Globus pallidus (tissue), 1 donor: ENCODE data around the gene AKR1C2.
"Not testable (repeated sequence)": the region's sequence is repeated elsewhere in the genome, so short reads cannot be mapped to it uniquely, and the experiment has no call there.

Experiments
- DNase-seq: peaks from one replicate; pipeline ENCODE4 v3.0.0-alpha.2; 2015; ENCODE audit warnings: low spot score

Gene AKR1C2

DNA sequence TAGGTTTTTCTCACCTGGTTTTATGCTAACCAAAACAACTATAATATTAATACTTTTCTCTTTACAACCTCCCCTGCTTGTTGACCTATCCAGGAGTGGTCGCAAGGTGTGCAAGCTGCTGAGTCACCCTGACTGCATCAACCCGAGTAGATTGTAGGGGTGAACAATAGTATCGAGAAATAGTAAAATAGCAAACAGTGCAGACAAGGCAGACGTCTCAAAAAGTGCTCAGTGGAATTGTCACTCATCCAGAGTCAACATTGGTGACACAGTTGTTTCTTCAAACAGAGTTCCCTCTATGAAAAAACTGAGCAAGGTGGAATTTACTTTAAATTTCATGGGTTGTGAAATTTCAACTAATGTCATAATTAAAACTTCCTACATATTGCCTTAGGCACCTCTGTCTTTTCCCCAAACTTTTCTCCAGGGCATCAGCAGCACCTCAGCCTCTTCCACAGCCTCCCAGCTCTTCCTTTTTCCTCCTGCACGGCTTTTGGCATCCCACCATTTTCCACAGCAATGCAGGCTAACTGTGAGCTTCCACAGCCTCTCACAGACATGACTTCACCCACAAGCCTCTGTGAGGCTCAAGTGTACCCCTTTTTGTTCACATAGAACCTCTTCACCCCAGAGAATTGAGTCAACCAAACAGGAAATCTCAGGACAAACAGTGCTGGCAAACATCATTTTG lies 46.6 kb downstream of the AKR1C2 start:
- not testable (repeated sequence) for DNase-seq

GRCh38 chr10:4956088-4956487 lies 47.6 kb downstream of the AKR1C2 start:
- not testable (repeated sequence) for DNase-seq

- no peak for DNase-seq
Measured at GRCh38 chr10:4953405-4953804, 50.3 kb downstream of the AKR1C2 start.

- not testable (repeated sequence) for DNase-seq
Measured at GRCh38 chr10:4951512-4952162, 52.0 kb downstream of the AKR1C2 start.

GRCh38 chr10:4947635-4948596 lies 55.7 kb downstream of the AKR1C2 start:
- DNase-seq: peak; percentile 21

DNA sequence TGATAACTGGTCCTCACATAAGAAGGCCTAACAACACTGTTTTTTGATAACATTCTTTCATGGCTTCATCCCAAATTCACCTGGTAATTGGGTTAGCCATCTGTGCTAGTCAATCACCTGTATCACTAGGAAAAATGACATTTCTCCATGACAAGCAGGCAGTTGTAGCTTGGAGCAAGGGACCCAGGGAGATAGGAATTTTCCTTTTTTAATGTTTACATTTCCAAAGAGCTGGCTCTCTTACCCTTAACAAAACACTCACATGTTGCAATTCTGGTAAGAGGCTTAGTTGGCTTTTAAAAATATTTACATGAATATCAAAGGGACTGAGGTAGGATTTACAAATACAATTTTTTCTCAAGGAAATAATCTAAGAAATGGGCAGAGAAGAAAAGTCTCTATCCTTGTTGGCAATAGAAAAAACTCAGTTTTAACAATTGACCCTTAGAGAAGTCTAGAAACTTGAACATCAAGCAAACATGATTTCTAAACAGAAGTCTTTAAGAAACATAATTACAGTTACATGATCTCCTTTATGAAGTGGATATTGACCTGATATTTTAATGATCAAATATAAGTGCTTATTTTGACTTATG lies 56.5 kb downstream of the AKR1C2 start:
- DNase-seq: no peak

GRCh38 chr10:4945766-4946717 lies 57.6 kb downstream of the AKR1C2 start:
- DNase-seq: no peak

DNA sequence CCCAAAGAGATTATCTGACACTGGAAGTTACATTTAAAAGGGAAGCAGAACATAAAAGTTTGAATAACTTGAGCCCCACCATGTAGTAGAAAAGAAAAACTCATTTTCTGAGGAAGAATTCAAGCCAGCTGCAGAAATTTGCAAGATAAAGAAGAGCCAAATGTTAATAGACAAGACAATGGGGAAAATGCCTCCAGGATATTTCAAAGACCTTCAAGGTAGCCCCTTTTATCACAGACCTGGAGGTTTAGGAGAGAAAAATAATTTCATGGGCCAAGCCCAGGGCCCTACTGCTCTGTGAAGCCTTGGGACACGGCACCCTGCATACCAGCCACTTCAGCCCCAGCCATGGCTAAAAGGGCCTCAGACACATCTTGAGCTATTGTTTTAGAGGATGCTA lies 58.8 kb downstream of the AKR1C2 start:
- no peak for DNase-seq

DNA sequence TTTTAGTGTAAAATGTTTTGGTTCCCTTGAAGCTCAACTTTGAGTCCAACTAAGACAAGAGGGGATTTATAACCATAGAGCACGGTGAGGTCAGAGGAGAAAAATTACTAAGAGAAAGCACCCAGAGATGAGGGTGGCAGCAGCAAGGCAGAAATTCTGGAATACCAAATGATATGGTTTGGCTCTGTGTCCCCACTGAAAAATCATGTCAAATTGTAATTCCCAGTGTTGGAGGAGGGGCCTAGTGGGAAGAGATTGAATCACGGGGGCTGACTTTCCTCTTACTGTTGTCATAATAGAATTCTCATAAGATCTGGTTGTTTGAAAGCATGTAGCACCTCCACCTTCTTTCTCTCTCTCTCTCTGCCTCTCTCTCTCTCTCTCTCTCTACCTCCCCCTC lies 59.8 kb downstream of the AKR1C2 start:
- no peak for DNase-seq

DNA sequence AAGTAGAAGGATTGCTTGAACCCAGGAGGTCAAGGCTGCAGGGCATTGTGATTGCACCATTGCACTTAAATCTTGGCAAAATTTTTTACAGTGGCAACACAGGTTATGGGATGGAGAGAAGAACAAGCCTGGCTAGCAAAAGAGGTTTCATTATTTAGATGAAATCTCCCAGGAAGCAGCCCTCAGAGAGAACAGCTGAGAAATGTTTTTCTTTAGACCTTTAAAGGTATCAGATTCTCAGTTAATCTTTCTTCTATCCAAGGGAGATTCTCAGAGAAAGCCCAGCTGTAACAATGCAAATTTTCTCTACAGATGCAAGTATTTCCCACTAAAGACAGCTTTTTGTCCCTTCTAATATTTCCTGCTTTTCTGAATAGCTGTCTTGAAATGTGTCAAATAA lies 60.2 kb downstream of the AKR1C2 start:
- not testable (repeated sequence) for DNase-seq

GRCh38 chr10:4942931-4943330 lies 60.7 kb downstream of the AKR1C2 start:
- DNase-seq: not testable (repeated sequence)

- DNase-seq: no peak
Measured at GRCh38 chr10:4941540-4942330, 61.9 kb downstream of the AKR1C2 start.

DNA sequence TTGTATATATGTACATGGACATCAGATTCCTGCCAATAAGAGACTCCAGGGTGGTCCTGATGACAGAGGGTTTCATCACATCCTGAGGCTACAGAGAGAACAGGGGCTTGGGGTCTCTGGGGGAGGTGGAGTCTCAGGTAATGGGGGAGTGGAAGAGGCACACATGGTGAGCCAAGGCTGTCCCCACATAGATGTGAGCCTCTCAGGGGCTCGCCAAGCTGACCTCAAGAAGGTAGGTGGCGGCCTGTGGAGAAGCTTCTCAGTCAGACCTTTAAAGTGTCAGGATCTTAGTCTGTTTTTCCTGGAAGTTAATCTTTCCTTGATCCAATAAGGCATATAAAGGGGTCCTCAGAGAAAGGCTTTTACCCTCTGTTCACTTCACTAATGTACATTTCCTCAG lies 62.7 kb downstream of the AKR1C2 start:
- DNase-seq: not testable (repeated sequence)

DNA sequence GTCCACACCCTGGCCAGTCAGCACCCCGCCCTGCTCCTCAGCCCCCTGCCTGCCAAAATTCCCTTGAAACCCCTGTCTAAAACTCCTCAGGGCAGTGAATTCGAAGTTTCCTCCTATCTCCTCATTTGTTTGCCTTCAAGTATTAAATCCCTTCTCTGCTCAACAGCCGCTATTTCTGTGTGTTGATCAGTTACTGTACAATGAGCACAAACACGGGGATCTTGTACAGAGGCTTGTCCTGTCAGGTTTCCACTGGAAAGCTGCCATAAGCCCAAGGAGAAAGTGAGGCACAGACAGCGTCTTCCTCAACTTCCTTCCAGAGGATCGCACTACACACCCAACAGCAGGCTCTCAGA lies 63.6 kb downstream of the AKR1C2 start:
- not testable (repeated sequence) for DNase-seq

- DNase-seq: no peak
Measured at GRCh38 chr10:4939224-4940072, 64.2 kb downstream of the AKR1C2 start.
